ENCODE results near the gene VEGFB. TPM values are rescaled to one million over a fixed set of nuclear protein-coding genes. Genes with fewer than 3 reads are reported as not detected.

Gene VEGFB, protein sequence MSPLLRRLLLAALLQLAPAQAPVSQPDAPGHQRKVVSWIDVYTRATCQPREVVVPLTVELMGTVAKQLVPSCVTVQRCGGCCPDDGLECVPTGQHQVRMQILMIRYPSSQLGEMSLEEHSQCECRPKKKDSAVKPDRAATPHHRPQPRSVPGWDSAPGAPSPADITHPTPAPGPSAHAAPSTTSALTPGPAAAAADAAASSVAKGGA
- polyA plus RNA-seq (ENCODE audit: insufficient read length in 12 of 12): 100 to 1,000 TPM in 1 of 12 donors, 10 to 100 TPM in 10, not detected in 1; 71.0 to 113 (median 89.8) TPM
- long read RNA-seq, donor 1, transcript VEGFB-201 (7 exons, 1,380 nt): major isoform, 29 of 56 reads
- long read RNA-seq, donor 1, transcript VEGFB-202 (7 exons, 979 nt): minor isoform, 10 of 56 reads
- long read RNA-seq, donor 1, partial matches to known transcripts: 17 of 56 reads
- long read RNA-seq, donor 1, other reads (novel, unspliced or antisense): 0 of 56 reads
- long read RNA-seq, donor 2, transcript VEGFB-202 (7 exons, 979 nt): minor isoform, 10 of 52 reads
- long read RNA-seq, donor 2, transcript VEGFB-201 (7 exons, 1,380 nt): major isoform, 24 of 52 reads
- long read RNA-seq, donor 2, partial matches to known transcripts: 18 of 52 reads
- long read RNA-seq, donor 2, other reads (novel, unspliced or antisense): 0 of 52 reads
- long read RNA-seq, donor 3, transcript VEGFB-202 (7 exons, 979 nt): minor isoform, 5 of 27 reads
- long read RNA-seq, donor 3, transcript VEGFB-201 (7 exons, 1,380 nt): major isoform, 14 of 27 reads
- long read RNA-seq, donor 3, partial matches to known transcripts: 8 of 27 reads
- long read RNA-seq, donor 3, other reads (novel, unspliced or antisense): 0 of 27 reads
- long read RNA-seq, donor 4, transcript VEGFB-201 (7 exons, 1,380 nt): major isoform, 7 of 11 reads
- long read RNA-seq, donor 4, partial matches to known transcripts: 0 of 11 reads
- long read RNA-seq, donor 4, other reads (novel, unspliced or antisense): 0 of 11 reads
- long read RNA-seq, donor 5: 0 reads
- long read RNA-seq, donor 6, transcript VEGFB-202 (7 exons, 979 nt): minor isoform, 7 of 15 reads
- long read RNA-seq, donor 6, transcript VEGFB-201 (7 exons, 1,380 nt): major isoform, 8 of 15 reads
- long read RNA-seq, donor 6, partial matches to known transcripts: 0 of 15 reads
- long read RNA-seq, donor 6, other reads (novel, unspliced or antisense): 0 of 15 reads
- long read RNA-seq, donor 7, transcript VEGFB-202 (7 exons, 979 nt): minor isoform, 6 of 20 reads
- long read RNA-seq, donor 7, transcript VEGFB-201 (7 exons, 1,380 nt): major isoform, 13 of 20 reads
- long read RNA-seq, donor 7, partial matches to known transcripts: 0 of 20 reads
- long read RNA-seq, donor 7, other reads (novel, unspliced or antisense): 0 of 20 reads
- long read RNA-seq, donor 8, transcript VEGFB-204 (3 exons, 663 nt): minor isoform, 5 of 69 reads
- long read RNA-seq, donor 8, transcript VEGFB-202 (7 exons, 979 nt): minor isoform, 12 of 69 reads
- long read RNA-seq, donor 8, transcript VEGFB-201 (7 exons, 1,380 nt): major isoform, 29 of 69 reads
- long read RNA-seq, donor 8, partial matches to known transcripts: 23 of 69 reads
- long read RNA-seq, donor 8, other reads (novel, unspliced or antisense): 0 of 69 reads
- long read RNA-seq, donor 9, transcript VEGFB-202 (7 exons, 979 nt): minor isoform, 5 of 18 reads
- long read RNA-seq, donor 9, transcript VEGFB-201 (7 exons, 1,380 nt): major isoform, 13 of 18 reads
- long read RNA-seq, donor 9, partial matches to known transcripts: 0 of 18 reads
- long read RNA-seq, donor 9, other reads (novel, unspliced or antisense): 0 of 18 reads
- long read RNA-seq, donor 10, transcript VEGFB-202 (7 exons, 979 nt): minor isoform, 17 of 41 reads
- long read RNA-seq, donor 10, transcript VEGFB-201 (7 exons, 1,380 nt): major isoform, 24 of 41 reads
- long read RNA-seq, donor 10, partial matches to known transcripts: 0 of 41 reads
- long read RNA-seq, donor 10, other reads (novel, unspliced or antisense): 0 of 41 reads
- long read RNA-seq, donor 11, transcript VEGFB-202 (7 exons, 979 nt): minor isoform, 12 of 496 reads
- long read RNA-seq, donor 11, transcript VEGFB-201 (7 exons, 1,380 nt): major isoform, 22 of 496 reads
- long read RNA-seq, donor 11, partial matches to known transcripts: 445 of 496 reads
- long read RNA-seq, donor 11, other reads (novel, unspliced or antisense): 17 of 496 reads

GRCh38 chr11:64233913-64234586 is at the start of gene VEGFB:
VEGFB (plus strand) TSS chr11:64234584; CDS start chr11:64234834, 250 bp downstream.
- no peak for DNase-seq

DNA sequence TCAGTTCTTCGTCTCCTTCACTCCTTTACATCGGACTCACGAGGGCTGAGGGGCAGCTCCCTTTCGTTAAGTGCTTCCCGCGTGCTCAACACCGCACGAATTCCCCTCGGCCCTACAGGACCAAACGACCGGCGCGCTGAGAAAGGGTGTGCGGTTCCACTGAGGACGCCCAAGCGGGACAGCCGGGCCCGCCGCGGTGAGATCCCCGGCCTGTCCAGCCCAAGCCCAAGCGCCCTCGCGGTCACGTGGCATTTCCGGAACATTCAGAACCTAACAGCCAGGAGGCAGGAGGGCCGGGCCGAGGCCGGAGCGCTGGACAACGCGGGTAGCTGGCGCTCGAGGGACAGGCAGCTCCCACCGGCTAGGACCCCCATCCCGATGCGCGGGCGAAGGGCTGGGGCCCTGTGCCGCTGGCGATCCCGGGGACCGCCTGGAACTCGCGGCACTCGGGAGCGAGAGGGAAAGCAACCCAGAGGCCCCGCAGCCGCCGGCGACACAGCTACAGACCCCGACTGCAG is 49.1 kb upstream of the VEGFB start:
- peak; percentile 85 for DNase-seq

- peak; percentile 100 for DNase-seq
Measured at GRCh38 chr11:64185693-64186491, 48.5 kb upstream of the VEGFB start, which contains the start of gene STIP1. STIP1 (plus strand) TSS chr11:64186171; CDS start chr11:64186262, 91 bp downstream.

DNA sequence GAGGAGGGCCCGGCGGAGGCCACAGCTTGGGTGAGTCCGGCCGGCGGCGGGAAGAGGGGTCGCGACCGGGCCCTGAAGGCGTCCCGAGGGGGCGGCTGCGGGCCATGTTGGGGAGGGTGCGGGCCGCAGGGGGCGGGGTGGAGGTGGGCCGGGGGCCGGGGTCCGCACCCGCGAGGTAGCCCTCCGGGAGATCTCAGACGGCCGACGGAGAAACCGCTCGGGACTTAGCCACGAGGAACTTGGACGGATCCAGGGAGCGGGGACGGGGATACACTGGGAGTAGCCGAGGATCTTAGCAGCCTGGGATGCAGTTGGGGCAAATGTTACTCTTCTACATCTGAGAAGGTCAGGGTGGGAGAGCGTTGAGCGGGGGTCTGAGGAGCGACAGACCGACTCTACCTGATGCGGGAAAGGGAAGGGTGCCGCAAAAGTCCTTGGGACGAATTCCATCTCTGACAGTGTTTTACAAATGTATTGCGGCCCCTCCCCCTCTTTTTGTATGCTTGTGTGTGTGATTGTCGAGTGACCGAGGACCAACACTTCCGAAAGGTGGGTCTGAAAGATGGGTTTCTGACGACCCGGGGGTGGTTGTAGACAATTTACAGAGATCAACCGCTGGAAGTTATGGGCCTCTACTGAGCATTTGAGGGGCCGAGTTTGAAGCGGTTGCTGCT is 47.8 kb upstream of the VEGFB start:
- no peak for DNase-seq

DNA sequence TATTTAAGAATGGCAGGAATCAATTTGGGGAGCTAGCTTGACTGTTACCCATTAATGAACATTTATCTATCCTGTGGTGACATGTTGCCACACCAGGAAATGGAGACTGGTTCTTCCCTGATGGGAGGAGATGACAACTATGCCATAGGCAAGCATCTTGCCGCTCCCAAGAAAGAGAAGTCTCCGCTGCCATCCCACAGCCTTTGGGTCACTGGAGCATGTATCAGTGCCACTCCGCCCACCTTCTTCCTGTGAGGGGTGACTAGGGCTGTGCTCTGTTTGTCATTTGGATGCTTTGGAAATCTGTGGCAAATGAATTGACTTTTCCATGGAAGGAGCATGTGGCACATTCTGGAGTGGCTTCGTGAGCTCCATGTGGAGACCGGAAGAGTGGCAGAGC is 42.0 kb upstream of the VEGFB start:
- no peak for DNase-seq

DNA sequence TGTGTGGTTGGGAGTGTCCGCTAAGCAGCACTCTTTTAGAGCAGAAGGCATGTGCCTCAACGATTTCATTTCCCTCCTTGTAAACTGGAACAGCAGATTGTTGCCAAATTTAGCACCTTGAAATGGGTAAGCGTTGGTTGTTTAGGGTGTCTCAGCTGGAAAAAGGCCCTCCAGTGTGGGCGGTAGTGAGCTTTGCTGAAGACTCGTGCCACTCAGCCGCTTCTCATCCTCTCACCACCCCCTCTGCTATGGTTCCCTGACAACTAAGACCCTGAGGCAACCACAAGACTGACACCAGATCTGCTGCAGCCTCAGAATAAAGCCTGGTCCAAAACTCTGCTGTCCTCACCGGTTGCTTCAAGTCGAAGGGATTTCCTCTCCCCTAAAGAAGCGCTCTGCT is 37.8 kb upstream of the VEGFB start:
- DNase-seq: no peak

DNA sequence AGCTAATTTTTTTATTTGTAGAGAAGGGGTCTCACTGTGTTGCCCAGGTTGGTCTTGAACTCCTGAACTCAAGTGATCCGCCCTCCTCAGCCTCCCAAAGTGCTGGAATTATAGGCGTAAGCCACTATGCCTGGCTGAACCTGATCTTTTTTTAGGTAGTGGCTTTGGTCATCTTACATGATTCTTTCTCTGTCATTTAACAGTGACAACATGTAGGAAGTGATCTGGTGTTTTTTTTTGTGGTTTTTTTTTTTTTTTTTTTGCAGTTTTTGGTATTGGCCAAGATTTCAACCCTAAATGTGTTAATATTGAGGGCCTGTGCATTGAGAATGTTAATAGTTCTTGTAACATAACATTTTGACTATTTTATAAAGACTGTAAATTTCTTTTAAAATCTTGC is 35.9 kb upstream of the VEGFB start:
- no peak for DNase-seq

DNA sequence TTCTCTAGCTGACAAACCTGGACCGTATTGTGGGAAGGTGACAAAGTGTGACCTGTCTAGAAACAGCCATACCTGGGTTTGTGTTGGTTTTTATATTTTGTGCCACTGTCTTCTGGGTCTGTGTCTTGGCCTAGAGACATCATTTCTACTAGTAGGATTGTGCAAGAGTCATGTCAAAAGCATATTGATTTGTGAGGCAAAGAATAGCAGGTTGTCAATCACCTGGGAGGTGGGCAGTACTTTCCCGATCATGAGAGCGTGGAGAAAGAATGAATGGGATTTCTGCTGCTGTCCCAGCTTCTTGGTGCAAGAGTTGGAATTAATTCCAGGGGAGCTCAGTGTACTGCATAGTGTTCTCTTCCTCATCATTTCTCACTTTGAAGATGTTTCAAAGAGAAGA is 32.8 kb upstream of the VEGFB start:
- no peak for DNase-seq

GRCh38 chr11:64202992-64203391 is 31.4 kb upstream of the VEGFB start:
- DNase-seq: no peak

GRCh38 chr11:64203421-64204079 is 30.8 kb upstream of the VEGFB start:
- DNase-seq: no peak

DNA sequence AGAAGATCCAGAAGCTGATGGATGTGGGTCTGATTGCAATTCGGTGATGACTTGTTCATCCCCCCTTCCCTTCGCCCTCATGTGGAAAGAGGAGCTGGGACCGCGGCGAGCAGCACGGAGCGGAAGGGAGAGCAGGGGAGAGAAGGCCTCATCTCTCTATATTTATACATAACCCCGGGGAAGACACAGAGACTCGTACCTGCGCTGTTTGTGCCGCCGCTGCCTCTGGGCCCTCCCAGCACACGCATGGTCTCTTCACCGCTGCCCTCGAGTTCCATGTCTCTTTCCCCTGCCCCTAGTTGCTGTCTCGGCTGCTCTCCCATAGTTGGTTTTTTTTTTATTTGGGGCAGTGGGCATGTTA is 30.3 kb upstream of the VEGFB start:
- DNase-seq: no peak

DNA sequence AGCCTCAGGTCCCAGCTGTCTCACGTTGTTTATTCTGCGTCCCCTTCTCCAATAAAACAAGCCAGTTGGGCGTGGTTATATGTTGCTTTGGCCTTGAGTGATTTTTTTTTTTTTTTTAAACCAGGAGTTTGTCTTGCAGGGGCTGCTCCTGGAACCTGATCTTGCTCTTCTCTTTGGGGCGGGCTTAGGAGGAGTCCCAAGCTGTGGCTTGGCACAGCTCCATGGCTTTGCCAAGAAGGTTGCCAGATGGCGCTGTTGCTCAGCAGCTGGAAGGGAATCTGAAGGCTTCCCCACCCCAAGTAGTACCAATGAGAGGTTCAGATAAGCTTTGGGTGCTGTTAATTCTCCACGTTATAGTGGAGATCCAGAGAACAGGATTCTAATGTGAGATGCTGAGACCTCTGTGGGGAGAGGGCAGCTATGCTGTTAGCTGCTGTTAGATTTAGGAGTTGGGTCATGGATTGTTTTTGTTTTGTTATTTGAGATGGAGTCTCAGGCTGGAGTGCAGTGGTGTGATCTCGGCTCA is 29.9 kb upstream of the VEGFB start:
- peak; percentile 82 for DNase-seq

DNA sequence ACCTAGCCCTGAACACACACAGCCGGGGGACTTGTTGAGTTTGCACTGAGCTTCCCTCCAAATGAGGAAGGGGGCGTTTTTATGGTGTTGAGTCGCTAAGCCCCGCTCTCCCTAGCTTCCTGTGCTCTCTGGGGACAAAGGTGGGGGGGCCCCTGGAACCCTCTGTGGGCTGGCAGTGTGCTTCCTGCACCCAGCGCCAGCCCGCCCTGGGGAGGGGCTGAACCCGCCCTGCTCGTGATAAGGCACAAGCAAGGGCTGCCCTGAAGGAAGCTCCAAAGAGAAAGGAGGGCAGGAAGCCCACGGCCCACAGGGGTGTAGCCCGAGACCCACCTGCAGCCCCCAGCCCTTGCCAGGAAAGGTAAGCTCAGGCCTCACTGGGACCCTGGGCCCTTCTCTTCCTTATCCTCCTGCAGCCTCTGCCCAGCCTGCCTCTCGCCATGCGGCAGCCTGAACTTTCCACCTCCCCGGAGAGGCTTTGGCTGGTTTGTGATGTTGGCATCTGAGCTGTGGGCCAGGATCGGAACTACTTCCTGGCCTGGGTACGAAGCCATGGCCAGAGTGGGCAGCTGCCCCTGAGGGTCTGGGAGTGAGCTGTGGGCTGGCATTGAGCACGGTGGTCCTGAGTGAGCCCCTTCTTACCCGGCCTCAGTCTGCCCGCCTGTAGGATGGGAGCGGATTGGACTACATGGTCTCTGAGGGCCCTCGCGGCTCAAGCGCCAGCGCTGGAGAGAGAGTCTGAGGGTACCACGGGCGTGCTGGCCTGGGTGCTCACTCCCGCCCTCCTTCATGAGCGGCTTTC is 27.7 kb upstream of the VEGFB start, which contains the start of gene FERMT3:
TSS of gene FERMT3 (plus strand) at position 265 of the 799 bp plus-strand sequence. CDS start 644 bp downstream, outside the sequence.
- DNase-seq: no peak

- peak; percentile 66 for DNase-seq
Measured at GRCh38 chr11:64207256-64208085, 26.9 kb upstream of the VEGFB start.
